Stimulated activated CD4-positive, alpha-beta T cell treated with anti-CD3 and anti-CD28 coated beads, Interleukin-15, amount 100 ng/mL, for 48 hours (primary cell): Measurements from ENCODE around the gene HSF4.

ENCODE experiments used
- DNase-seq, 2 donors: peaks; one replicate each; pipeline ENCODE4 v3.0.0-alpha.2; 2020; ENCODE audit warnings: low read depth in 2 of 2

The HSF4 gene

GRCh38 chr16:67184995-67185650, 20.6 kb downstream of the HSF4 start:
- peak; percentile 68 to 87 for DNase-seq

- DNase-seq: no peak
Measured at GRCh38 chr16:67185651-67186134, 21.1 kb downstream of the HSF4 start.

GRCh38 chr16:67186550-67186950, 22.0 kb downstream of the HSF4 start:
- DNase-seq: no peak

GRCh38 chr16:67187175-67187890, 22.8 kb downstream of the HSF4 start:
- DNase-seq: no peak

- no peak for DNase-seq
Measured at GRCh38 chr16:67188323-67188722, 23.8 kb downstream of the HSF4 start.

- DNase-seq: no peak
Measured at GRCh38 chr16:67188798-67189197, 24.3 kb downstream of the HSF4 start.

GRCh38 chr16:67190041-67190440, 25.5 kb downstream of the HSF4 start, which contains the start of gene EXOC3L1:
TSS of gene EXOC3L1 (minus strand) at chr16:67190136. CDS start at chr16:67189676, 460 bp downstream.
- no peak for DNase-seq

- DNase-seq: no peak
Measured at GRCh38 chr16:67190448-67191399, 26.2 kb downstream of the HSF4 start.

GRCh38 chr16:67191411-67191994, 27.0 kb downstream of the HSF4 start:
- DNase-seq: no peak

GRCh38 chr16:67191995-67192681, 27.6 kb downstream of the HSF4 start, which contains the start of gene E2F4:
TSS of gene E2F4 (plus strand) at chr16:67192155. CDS start at chr16:67192228, 73 bp downstream.
- peak; percentile 83 to 86 for DNase-seq

GRCh38 chr16:67192781-67193361, 28.3 kb downstream of the HSF4 start:
- DNase-seq: no peak

- no peak for DNase-seq
Measured at GRCh38 chr16:67193536-67193935, 29.0 kb downstream of the HSF4 start.

GRCh38 chr16:67194260-67194659, 29.7 kb downstream of the HSF4 start:
- DNase-seq: no peak

GRCh38 chr16:67195676-67196075, 31.1 kb downstream of the HSF4 start:
- DNase-seq: no peak

GRCh38 chr16:67196881-67197280, 32.3 kb downstream of the HSF4 start:
- no peak for DNase-seq

- no peak for DNase-seq
Measured at GRCh38 chr16:67197704-67198103, 33.2 kb downstream of the HSF4 start.

GRCh38 chr16:67198238-67198734, 33.7 kb downstream of the HSF4 start:
- no peak for DNase-seq

GRCh38 chr16:67199011-67199807, 34.7 kb downstream of the HSF4 start, which contains the start of gene ELMO3:
TSS of gene ELMO3 (plus strand) at chr16:67199131. CDS start at chr16:67199327, 196 bp downstream.
- no peak for DNase-seq

- no peak for DNase-seq
Measured at GRCh38 chr16:67199808-67200198, 35.3 kb downstream of the HSF4 start.
